Stimulated activated CD8-positive, alpha-beta memory T cell treated with anti-CD3 and anti-CD28 coated beads, Interleukin-12 subunit alpha, Interleukin-12 subunit beta, amount 100 ng/mL, for 4 hours (primary cell): ENCODE data around the gene PRR33.

Source experiments
- DNase-seq: peaks from one replicate; pipeline ENCODE4 v3.0.0-alpha.2; 2020; ENCODE audit warnings: low read depth

Gene PRR33

GRCh38 chr11:1927848-1928469, 36.3 kb upstream of the PRR33 start:
- no peak for DNase-seq

GRCh38 chr11:1927026-1927847, 35.5 kb upstream of the PRR33 start:
- DNase-seq = no peak

GRCh38 chr11:1926156-1927025, 34.7 kb upstream of the PRR33 start:
- no peak for DNase-seq

GRCh38 chr11:1925373-1926155, 33.9 kb upstream of the PRR33 start:
- DNase-seq = no peak

- no peak for DNase-seq
These were observed 33.1 kb upstream of the PRR33 start for GRCh38 chr11:1924646-1925372.

- DNase-seq = no peak
These were observed 32.5 kb upstream of the PRR33 start for GRCh38 chr11:1924181-1924580.

- DNase-seq = no peak
These were observed 31.7 kb upstream of the PRR33 start for GRCh38 chr11:1923201-1923956.

- DNase-seq = no peak
These were observed 30.9 kb upstream of the PRR33 start for GRCh38 chr11:1922481-1923081.

GRCh38 chr11:1921574-1922141, 30.0 kb upstream of the PRR33 start:
- no peak for DNase-seq

GRCh38 chr11:1920909-1921573, 29.3 kb upstream of the PRR33 start:
- no peak for DNase-seq

GRCh38 chr11:1920128-1920908, 28.6 kb upstream of the PRR33 start:
- no peak for DNase-seq

- DNase-seq = no peak
These were observed 27.9 kb upstream of the PRR33 start, which contains the start of gene TNNT3 for GRCh38 chr11:1919391-1920127. TNNT3 (plus strand) TSS chr11:1919703; CDS start chr11:1922875, 3,172 bp downstream.

GRCh38 chr11:1918436-1919315, 27.0 kb upstream of the PRR33 start:
- no peak for DNase-seq

GRCh38 chr11:1917523-1918435, 26.1 kb upstream of the PRR33 start:
- no peak for DNase-seq

GRCh38 chr11:1916986-1917522, 25.4 kb upstream of the PRR33 start:
- no peak for DNase-seq
